SK-N-SH (cell line): ENCODE results near the gene PARP8. TPM values are rescaled to one million over a fixed set of nuclear protein-coding genes. Genes with fewer than 3 reads are reported as not detected.

Experiments used
- CTCF ChIA-PET: fragments of 300-600, 350-600 bp; formaldehyde crosslinking; extraction: SDS; loops from one replicate; lab custom pipeline; 2021; lab: Yijun Ruan, JAX
- POLR2A ChIA-PET: fragments of 350-600 bp; sonication (Branson Sonifier 250); formaldehyde crosslinking; extraction: SDS; loops from one replicate; lab custom pipeline; 2020; ENCODE audit warnings: antibody characterized with exemption, inconsistent platforms; lab: Yijun Ruan, JAX
- DNase-seq: peaks from one replicate; pipeline ENCODE4 v3.0.0; 2012
- H2AFZ ChIP-seq: fragments of 200-600 bp; sonication (generic); 2 replicates; pipeline ENCODE4 v1.8.1; 2016; ENCODE audit warnings: antibody characterized with exemption, mild to moderate bottlenecking, low read depth
- H3F3A ChIP-seq: fragments of 200-600 bp; sonication (generic); replicated peaks from 2 replicates; pipeline ENCODE3; 2016; ENCODE audit warnings: antibody characterized with exemption, mild to moderate bottlenecking; ENCODE audit not compliant: insufficient read depth
- H3K27ac ChIP-seq, 2 experiments: fragments of 200-500 bp in 1 of 2; fragments of 200-600 bp in 1 of 2; sonication (Bioruptor generic) in 1 of 2; sonication (generic), shearing (Covaris generic) in 1 of 2; 2 replicates each; pipeline versions ENCODE4 v1.5.1 to v1.6.1; 2014 to 2016; ENCODE audit warnings: low read depth in 2 of 2, inconsistent platforms in 1 of 2, low read length in 1 of 2, mild to moderate bottlenecking in 1 of 2, mixed read lengths in 1 of 2
- H3K27me3 ChIP-seq: fragments of 200-600 bp; sonication (generic), shearing (Covaris generic); 2 replicates; pipeline ENCODE4 v1.6.1; 2016; ENCODE audit warnings: mixed run types; ENCODE audit not compliant: insufficient read depth
- H3K36me3 ChIP-seq, 2 experiments: fragments of 200-500 bp in 1 of 2; fragments of 200-600 bp in 1 of 2; sonication (Bioruptor generic) in 1 of 2; sonication (generic) in 1 of 2; replicated peaks in 1 of 2; 2 replicates each; pipeline versions ENCODE3 to v1.5.1; 2014 to 2016; ENCODE audit warnings: low read length in 1 of 2, mild to moderate bottlenecking in 1 of 2; ENCODE audit not compliant: insufficient read depth in 2 of 2, control insufficient read depth in 1 of 2
- H3K4me1 ChIP-seq, 2 experiments: fragments of 200-500 bp in 1 of 2; fragments of 200-600 bp in 1 of 2; sonication (Bioruptor generic) in 1 of 2; sonication (generic), shearing (Covaris generic) in 1 of 2; 2 replicates each; pipeline versions ENCODE4 v1.5.1 to v1.6.1; 2014 to 2016; ENCODE audit warnings: low read depth in 1 of 2, low read length in 1 of 2, mixed run types in 1 of 2; ENCODE audit not compliant: insufficient read depth in 2 of 2, control insufficient read depth in 1 of 2
- H3K4me2 ChIP-seq: fragments of 200-600 bp; sonication (generic), shearing (Covaris generic); 2 replicates; pipeline ENCODE4 v1.6.1; 2017; ENCODE audit warnings: mixed run types
- H3K4me3 ChIP-seq, 2 experiments: fragments of 200-500 bp in 1 of 2; fragments of 200-600 bp in 1 of 2; sonication (Bioruptor generic) in 1 of 2; sonication (generic), shearing (Covaris generic) in 1 of 2; 2 replicates each; pipeline versions ENCODE4 v1.5.1 to v1.8.1; 2014 to 2016; ENCODE audit warnings: low read depth in 2 of 2, inconsistent platforms in 1 of 2, low read length in 1 of 2, mild to moderate bottlenecking in 1 of 2, mixed read lengths in 1 of 2, moderate library complexity in 1 of 2
- H3K79me2 ChIP-seq: fragments of 200-600 bp; sonication (generic); 2 replicates; pipeline ENCODE4 v1.8.1; 2017; ENCODE audit warnings: mild to moderate bottlenecking; ENCODE audit not compliant: insufficient read depth
- H3K9ac ChIP-seq: fragments of 200-600 bp; sonication (generic); 2 replicates; pipeline ENCODE4 v1.6.1; 2017; ENCODE audit warnings: mixed run types
- H3K9me2 ChIP-seq: fragments of 200-600 bp; sonication (generic); 2 replicates; pipeline ENCODE4 v1.6.1; 2017; ENCODE audit warnings: mixed run types
- H3K9me3 ChIP-seq: fragments of 200-600 bp; sonication (generic); 2 replicates; pipeline ENCODE4 v1.6.1; 2017; ENCODE audit warnings: mixed run types, mild to moderate bottlenecking, moderate library complexity
- H4K20me1 ChIP-seq: fragments of 200-600 bp; sonication (generic); 2 replicates; pipeline ENCODE4 v1.6.1; 2017; ENCODE audit warnings: mild to moderate bottlenecking, mixed run types; ENCODE audit not compliant: insufficient read depth
- ELF1 ChIP-seq: IDR thresholded peaks from 2 replicates; pipeline ENCODE4 v1.4.0; 2012
- EZH2phosphoT487 ChIP-seq: fragments of 200-600 bp; sonication (generic); IDR thresholded peaks from 2 replicates; pipeline ENCODE4 v1.6.1; 2017; ENCODE audit warnings: low read depth, mixed run types, mild to moderate bottlenecking, antibody characterized with exemption, moderate library complexity, borderline replicate concordance
- MEF2A ChIP-seq: IDR thresholded peaks from 2 replicates; pipeline ENCODE4 v1.4.0; 2012; ENCODE audit warnings: low read depth, borderline replicate concordance
- RAD21 ChIP-seq: IDR thresholded peaks from 2 replicates; pipeline ENCODE4 v1.6.1; 2012; ENCODE audit warnings: mild to moderate bottlenecking, low read length
- RXRA ChIP-seq: IDR thresholded peaks from 2 replicates; pipeline ENCODE4 v1.4.0; 2012; ENCODE audit warnings: low read depth, mild to moderate bottlenecking, borderline replicate concordance
- YY1 ChIP-seq: IDR thresholded peaks from 2 replicates; pipeline ENCODE4 v1.4.0; 2012; ENCODE audit warnings: low read depth, mild to moderate bottlenecking
- WGBS: methylation state at CpG from one replicate; pipeline ENCODE4 v1.1.6; 2017; ENCODE audit warnings: low lambda C conversion rate; 5-methylcytosine and 5-hydroxymethylcytosine counted together
- polyA plus RNA-seq, 3 experiments: library from polyadenylated mRNA; depleted of rRNA; stranded (reverse); fragments of >200 nt; gene quantifications; 2 replicates each; pipeline ENCODE4 v1.2.3, GENCODE V29; 2012
- TF ChIP-seq, protein P1 (sequence below): IDR thresholded peaks from 2 replicates; pipeline ENCODE4; 2012
- TF ChIP-seq, protein P2 (sequence below): IDR thresholded peaks from 2 replicates; pipeline ENCODE4 v1.6.1; 2012; ENCODE audit warnings: mild to moderate bottlenecking, low read depth, low read length, moderate library complexity

The PARP8 gene
- polyA plus RNA-seq, 1 of the 3 experiments (the other 2 are of a cell fraction), result 6.2 TPM

DNA sequence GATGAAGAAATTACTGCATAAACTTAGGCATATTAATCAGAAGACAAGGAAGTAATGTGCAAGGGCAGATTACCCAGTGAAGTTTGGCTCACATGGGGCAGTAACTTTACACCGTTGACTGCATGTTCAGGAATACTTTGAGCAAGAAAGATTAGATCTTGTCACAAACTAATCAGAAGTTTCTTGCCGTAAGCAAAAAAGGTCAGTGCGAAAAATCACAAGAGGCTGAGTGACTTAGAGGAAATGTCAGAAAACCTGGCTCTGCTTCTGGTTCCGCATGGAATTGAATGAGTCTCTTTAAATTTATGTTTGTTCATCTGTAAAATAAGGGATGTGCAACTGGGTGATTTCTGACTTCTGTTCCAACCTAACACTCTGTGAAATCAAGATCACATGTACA is 64.4 kb downstream of the PARP8 start:
- no peaks in the 10 kb centered on the region for H3K9me2 ChIP-seq
- no peak overlapping the region for H2AFZ ChIP-seq
- no peaks in the 10 kb centered on the region for H4K20me1 ChIP-seq
- H3K79me2 ChIP-seq, result no peaks in the 10 kb centered on the region
- no peak overlapping the region for H3K4me3 ChIP-seq
- no peak overlapping the region for H3K27ac ChIP-seq
- H3K36me3 ChIP-seq, result no peaks in the 10 kb centered on the region
- H3F3A ChIP-seq, result no peaks in the 10 kb centered on the region
- no peak overlapping the region for H3K9ac ChIP-seq
- ChIA-PET POLR2A (no interaction called here), CTCF (interaction anchor here (1.5 kb wide), 1 partner anchor 10 kb away, joined by 4 read pairs; no protein-coding TSS in a partner anchor)
- no peak for DNase-seq
- no peaks in the 10 kb centered on the region for H3K9me3 ChIP-seq
- 93% methylated on average over 4 of the region's 4 CpGs for WGBS
- H3K27me3 ChIP-seq, result no peaks in the 10 kb centered on the region
- TF ChIP-seq, protein P1, sequence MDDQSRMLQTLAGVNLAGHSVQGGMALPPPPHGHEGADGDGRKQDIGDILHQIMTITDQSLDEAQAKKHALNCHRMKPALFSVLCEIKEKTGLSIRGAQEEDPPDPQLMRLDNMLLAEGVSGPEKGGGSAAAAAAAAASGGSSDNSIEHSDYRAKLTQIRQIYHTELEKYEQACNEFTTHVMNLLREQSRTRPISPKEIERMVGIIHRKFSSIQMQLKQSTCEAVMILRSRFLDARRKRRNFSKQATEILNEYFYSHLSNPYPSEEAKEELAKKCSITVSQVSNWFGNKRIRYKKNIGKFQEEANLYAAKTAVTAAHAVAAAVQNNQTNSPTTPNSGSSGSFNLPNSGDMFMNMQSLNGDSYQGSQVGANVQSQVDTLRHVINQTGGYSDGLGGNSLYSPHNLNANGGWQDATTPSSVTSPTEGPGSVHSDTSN, result no peak
- peaks cover 0 to 2% of the 10 kb centered on the region in 2 experiments; a peak in 2 of 4 replicates for H3K4me1 ChIP-seq
- H3K4me2 ChIP-seq, result no peak overlapping the region

DNA sequence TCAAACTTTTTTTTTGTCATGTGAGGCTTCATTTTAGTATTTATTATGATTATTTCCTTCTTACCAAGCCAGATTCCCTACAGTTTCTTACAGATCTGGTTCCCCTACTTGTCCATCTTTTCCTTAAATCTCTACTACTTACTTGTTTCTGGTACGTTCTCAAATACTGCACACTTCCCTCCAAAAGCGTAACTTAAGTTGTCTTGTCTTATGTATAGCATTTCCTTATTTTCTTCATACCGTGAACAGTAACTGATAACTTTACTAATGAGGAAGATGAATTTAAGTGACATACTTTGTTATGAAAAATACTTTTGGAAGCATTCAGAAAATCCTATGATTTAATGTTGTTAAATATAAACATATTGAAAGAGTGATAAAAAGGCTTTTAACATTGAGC is 67.3 kb downstream of the PARP8 start:
- no peak overlapping the region for H3K27ac ChIP-seq
- no peaks in the 10 kb centered on the region for H4K20me1 ChIP-seq
- DNase-seq, result no peak
- H3K4me2 ChIP-seq, result no peak overlapping the region
- H3K36me3 ChIP-seq, result no peaks in the 10 kb centered on the region
- 81% methylated on average over 3 of the region's 3 CpGs for WGBS
- no peak overlapping the region for H2AFZ ChIP-seq
- H3K4me1 ChIP-seq, result peaks cover 0 to 7% of the 10 kb centered on the region in 2 experiments; a peak in 1 of 4 replicates
- H3K27me3 ChIP-seq, result no peaks in the 10 kb centered on the region
- no peaks in the 10 kb centered on the region for H3K79me2 ChIP-seq
- H3F3A ChIP-seq, result no peaks in the 10 kb centered on the region
- no peak overlapping the region for H3K4me3 ChIP-seq
- no peak overlapping the region for H3K9ac ChIP-seq
- CTCF ChIA-PET, result interaction anchor here (1.8 kb wide), 1 partner anchor 10 kb away, joined by 5 read pairs; no protein-coding TSS in a partner anchor
- no peaks in the 10 kb centered on the region for H3K9me3 ChIP-seq
- TF ChIP-seq RXRA (no peak), EZH2phosphoT487 (no peak), ELF1 (no peak), MEF2A (no peak), RAD21 (no peak), YY1 (no peak)
- TF ChIP-seq, protein P2, sequence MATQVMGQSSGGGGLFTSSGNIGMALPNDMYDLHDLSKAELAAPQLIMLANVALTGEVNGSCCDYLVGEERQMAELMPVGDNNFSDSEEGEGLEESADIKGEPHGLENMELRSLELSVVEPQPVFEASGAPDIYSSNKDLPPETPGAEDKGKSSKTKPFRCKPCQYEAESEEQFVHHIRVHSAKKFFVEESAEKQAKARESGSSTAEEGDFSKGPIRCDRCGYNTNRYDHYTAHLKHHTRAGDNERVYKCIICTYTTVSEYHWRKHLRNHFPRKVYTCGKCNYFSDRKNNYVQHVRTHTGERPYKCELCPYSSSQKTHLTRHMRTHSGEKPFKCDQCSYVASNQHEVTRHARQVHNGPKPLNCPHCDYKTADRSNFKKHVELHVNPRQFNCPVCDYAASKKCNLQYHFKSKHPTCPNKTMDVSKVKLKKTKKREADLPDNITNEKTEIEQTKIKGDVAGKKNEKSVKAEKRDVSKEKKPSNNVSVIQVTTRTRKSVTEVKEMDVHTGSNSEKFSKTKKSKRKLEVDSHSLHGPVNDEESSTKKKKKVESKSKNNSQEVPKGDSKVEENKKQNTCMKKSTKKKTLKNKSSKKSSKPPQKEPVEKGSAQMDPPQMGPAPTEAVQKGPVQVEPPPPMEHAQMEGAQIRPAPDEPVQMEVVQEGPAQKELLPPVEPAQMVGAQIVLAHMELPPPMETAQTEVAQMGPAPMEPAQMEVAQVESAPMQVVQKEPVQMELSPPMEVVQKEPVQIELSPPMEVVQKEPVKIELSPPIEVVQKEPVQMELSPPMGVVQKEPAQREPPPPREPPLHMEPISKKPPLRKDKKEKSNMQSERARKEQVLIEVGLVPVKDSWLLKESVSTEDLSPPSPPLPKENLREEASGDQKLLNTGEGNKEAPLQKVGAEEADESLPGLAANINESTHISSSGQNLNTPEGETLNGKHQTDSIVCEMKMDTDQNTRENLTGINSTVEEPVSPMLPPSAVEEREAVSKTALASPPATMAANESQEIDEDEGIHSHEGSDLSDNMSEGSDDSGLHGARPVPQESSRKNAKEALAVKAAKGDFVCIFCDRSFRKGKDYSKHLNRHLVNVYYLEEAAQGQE, result no peak
- POLR2A ChIA-PET, result no interaction called here
- H3K9me2 ChIP-seq, result no peaks in the 10 kb centered on the region
